GM19023 (cell line): ENCODE measurements around the gene ATF3.
"Not testable (repeated sequence)": the region's sequence is repeated elsewhere in the genome, so short reads cannot be mapped to it uniquely, and the experiment has no call there.

Source experiments
- ATAC-seq: cut with Tn5 transposase; IDR thresholded peaks from one replicate; pipeline ENCODE4 v1.9.1; 2021; ENCODE audit warnings: mild to moderate bottlenecking, moderate library complexity; ENCODE audit not compliant: unreplicated experiment

The ATF3 gene

GRCh38 chr1:212647004-212647403 is 38.4 kb downstream of the ATF3 start:
- ATAC-seq, result no peak

- no peak for ATAC-seq
These were observed 39.9 kb downstream of the ATF3 start for GRCh38 chr1:212648431-212648830.

- no peak for ATAC-seq
These were observed 40.5 kb downstream of the ATF3 start for GRCh38 chr1:212649020-212649419.

GRCh38 chr1:212650228-212650627 is 41.7 kb downstream of the ATF3 start:
- no peak for ATAC-seq

DNA sequence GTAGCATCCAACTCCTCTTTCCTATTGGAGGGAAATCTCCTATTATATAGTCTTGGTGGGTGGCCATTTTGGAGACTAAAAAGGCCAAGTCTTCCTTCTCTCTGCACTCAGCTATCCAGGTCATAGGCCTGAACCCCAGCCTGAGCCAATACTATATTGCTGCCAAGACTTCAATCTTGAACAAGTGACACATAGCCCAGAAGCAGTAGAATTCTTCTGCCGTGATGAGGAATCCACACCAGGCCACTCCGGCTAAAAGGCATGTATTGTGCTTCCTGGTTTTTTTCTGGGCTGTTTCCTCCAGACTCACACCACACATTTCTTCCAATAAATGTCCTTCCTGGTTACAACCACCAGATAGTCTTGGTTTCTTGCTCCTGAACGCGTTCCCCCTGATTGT is 43.0 kb downstream of the ATF3 start:
- ATAC-seq, result no peak

- ATAC-seq, result no peak
These were observed 43.4 kb downstream of the ATF3 start for GRCh38 chr1:212651977-212652376.

DNA sequence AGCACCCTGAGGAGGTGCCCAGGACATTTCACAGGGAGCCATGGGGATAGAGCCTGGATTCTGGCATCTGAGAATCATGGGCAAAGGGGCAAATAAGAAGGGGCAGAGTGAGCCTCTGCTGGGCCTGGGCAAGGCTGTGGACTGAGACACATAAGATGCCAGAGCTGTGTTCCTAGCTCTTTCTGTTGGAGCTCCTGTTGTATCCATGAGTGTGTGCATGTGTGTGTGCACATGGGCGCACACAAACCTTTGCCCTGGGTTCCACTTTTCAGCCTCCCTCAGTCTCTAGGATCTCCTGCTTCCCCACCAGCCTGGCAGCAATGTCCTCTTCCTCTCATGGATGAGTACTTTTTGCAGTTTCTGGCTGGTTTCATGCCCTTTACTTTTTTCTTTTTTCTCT is 44.0 kb downstream of the ATF3 start:
- ATAC-seq, result no peak

DNA sequence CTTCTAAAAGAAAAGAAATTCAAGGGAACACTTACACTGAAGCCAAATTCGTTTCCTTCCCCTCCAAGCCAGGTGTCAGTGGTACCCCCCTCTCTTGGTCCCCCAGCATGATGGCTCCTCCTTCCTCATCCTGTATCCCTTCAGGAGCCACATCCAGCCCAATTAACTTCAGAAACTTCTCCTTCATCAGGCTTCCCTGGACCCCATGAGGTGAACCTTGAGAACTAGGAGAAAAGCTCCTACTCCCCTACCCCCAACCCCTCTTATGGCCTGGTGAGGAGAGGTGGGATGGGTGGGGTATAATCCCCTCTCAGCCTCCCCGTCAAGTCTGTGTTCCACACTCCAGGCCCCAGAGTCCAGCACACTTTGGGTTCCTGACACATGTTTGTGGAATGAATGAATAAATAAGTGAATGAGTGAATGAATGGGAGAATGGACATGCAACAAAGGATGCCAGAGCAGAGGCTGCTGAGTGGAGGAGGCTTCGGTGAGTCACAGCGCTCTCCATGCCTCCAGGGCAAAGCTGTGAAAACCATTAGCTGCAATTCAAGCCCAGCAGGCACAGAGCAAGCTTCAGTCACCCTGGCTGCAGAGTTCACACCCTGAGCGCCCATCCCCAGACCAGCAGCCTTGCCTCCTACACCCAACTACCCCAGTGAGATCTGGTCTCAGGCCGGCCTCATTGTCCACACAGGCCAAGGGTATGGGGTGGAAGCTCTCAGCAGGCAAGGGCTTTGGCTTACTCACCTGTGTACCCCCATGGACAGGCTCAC is 47.3 kb downstream of the ATF3 start:
- no peak for ATAC-seq

DNA sequence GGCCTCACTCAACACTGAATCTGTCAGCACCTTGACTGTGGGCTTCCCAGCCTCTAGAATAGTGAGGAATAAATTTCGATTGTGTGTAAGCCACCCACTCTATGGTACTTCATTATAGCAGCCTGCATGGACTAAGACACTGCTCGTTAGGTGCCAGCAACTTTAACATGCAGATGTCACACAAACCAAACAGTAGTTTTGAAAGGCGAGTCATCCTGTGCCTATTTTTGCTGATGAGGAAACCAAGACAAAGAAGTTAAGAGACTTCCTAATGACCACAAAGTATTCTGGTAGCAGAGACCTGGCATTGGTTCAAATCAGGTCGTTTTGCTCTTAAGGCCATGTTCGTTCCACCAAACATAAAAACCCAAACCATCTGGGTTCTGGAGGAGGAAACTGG is 48.2 kb downstream of the ATF3 start:
- no peak for ATAC-seq

DNA sequence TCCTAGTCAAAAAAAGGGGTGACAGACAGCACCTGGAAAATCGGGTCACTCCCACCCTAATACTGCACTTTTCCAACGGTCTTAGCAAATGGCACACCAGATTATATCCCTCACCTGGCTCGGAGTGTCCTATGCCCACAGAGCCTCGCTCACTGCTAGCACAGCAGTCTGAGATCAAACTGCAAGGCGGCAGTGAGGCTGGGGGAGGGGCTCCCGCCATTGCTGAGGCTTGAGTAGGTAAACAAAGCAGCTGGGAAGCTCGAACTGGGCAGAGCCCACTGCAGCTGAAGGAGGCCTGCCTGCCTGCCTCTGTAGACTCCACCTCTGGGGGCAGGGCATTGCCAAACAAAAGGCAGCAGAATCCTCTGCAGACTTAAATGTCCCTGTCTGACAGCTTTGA is 49.7 kb downstream of the ATF3 start:
- ATAC-seq, result not testable (repeated sequence)

DNA sequence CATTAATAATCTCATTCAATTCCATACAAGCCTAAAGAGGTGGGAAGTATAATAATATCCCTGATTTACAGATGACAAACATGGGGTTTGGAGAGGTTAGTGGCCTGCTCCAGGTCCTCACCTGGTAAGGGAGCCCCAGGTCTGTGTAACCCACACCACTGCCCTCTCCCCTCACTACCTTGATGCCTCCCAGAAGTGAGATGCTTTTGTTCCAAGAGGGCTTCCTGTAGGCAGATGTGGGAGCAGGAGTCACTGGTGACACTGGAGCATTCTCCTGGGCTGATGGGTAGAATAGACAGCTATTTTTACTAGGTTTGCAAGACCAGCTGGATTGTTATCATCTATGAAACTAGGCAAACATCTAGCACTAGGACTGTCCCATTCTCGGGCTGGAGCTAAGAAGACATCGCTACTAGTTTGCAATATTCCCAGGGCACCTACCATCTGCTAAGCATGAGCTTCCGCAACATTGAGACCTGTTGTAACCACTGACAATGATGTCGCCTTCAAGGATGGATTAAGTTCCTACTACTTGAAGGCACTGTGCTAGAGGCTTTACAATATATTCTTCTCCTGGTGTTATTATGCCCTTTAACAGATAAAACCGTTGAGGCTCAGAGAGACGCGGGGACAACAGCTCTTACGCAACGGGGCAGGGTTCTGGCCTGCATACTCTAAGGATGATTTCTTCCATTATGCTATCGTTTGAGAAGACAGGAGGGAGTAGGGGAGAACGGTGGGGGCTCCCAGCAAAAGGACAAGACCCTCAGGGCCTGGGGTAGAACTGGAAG is 56.0 kb downstream of the ATF3 start:
- ATAC-seq, result no peak

- ATAC-seq, result peak; percentile 96
These were observed 56.9 kb downstream of the ATF3 start for GRCh38 chr1:212665241-212666115.

DNA sequence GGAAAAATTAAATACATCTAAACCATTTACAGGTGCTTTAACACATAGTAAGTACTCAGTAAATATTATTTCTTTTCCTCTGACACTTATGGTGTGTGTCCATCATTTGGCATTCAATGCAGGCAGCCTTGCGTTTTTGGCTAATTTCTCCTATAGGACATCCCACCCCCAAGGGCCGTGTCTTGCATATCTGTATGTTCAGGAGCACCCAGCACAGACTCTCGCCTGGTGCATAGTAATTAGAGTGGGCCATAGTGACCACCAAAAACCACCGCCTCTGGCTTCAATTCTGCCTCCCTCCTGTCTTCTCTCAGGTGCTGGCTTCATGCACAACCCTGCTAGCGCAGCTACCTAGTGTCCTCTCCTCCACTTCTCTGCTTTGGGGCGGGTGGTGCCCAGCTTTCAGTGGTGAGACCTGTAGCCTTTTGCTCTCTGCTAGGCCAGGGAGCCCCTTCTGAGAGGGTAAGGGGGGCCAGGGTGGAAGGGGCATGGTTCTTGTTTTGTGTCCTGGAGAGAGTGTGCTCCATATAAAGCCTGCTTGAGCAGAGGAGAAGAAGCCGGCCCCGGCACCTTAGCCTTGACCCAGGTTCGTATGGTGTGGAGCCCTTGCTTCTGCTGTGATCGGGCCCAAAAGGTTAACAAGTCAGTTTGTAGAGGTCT is 57.7 kb downstream of the ATF3 start:
- ATAC-seq, result no peak

GRCh38 chr1:212667223-212668139 is 58.9 kb downstream of the ATF3 start:
- ATAC-seq, result no peak

DNA sequence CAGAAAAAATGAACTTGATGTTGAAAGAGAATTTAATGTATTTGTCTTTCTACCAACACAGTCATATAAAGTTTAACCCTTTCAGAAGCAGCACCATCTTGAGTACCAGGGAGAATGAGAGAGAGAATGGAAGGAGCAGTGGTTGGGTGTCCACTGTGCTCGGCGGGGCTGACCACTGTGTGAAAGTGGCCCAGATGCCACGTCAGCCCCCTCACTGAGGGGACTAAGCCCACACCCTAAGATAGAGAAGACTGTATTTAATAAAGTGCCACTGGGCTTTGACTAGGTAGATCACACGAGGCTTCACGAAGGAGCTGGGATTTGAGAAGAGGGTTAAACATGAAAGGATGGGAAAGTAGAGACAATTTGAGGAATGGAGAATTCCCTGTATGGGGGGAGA is 59.9 kb downstream of the ATF3 start:
- no peak for ATAC-seq

DNA sequence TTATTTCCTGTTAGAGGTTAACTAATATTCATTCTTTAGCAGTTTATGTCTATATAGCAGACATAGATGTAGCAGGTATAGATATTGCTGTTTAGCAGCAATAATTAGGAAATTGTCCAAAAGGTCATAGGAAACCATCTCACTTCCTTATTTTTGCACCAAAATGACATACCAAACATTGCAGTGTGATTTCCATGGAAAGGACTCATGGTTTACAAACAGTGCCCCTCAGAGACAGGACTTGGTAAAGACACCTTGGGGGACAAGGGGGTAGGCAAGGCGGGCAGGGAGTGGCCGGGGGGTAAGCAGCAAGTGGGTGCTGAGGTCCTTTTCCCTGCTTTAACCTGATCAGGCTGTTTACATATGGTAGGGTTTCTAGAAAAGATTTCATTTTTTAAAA is 60.5 kb downstream of the ATF3 start:
- no peak for ATAC-seq

DNA sequence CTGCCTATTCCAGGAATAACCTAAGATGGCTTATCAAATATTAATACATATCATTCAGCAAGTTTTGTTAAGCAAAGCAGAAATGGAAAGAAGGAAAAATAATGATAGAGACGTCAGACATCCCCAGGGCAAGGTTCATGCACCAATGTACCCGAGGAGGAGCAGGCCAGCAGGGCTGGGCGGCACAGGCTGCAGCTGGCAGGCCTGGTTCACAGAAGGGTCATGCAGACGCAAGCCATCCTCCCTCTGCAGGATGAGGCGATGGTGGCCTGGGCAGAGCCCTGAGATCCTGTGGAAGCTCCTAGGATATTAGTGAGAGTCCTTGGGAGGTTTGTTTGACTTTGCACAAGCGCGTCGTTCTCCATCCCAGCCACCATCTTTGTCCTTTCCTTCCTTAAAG is 61.0 kb downstream of the ATF3 start:
- ATAC-seq, result no peak

DNA sequence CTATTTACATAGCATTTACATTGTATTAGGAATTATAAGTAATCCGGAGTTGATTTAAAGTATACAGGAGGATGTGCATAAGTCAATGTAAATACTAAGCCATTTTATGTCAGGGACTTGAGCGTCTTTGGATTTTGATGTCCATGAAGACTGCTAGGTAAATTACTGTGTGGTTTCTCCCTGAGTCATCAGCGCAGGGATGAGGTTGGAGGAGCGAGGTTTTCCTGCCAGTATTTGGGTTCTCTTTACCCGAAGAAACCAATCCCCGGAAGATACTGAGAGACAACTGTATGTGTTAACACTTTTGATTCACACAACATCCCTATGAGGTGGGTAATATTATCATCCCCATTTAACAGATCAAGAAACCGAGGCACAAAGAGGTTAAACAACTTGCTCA is 61.7 kb downstream of the ATF3 start:
- ATAC-seq, result no peak
